Measurements from ENCODE around the gene AP1AR. TPM values are rescaled to one million over a fixed set of nuclear protein-coding genes. Genes with fewer than 3 reads are reported as not detected.

Gene AP1AR
- total RNA-seq, 2 donors from 2014 or later = 9.1 to 12.5 TPM

DNA sequence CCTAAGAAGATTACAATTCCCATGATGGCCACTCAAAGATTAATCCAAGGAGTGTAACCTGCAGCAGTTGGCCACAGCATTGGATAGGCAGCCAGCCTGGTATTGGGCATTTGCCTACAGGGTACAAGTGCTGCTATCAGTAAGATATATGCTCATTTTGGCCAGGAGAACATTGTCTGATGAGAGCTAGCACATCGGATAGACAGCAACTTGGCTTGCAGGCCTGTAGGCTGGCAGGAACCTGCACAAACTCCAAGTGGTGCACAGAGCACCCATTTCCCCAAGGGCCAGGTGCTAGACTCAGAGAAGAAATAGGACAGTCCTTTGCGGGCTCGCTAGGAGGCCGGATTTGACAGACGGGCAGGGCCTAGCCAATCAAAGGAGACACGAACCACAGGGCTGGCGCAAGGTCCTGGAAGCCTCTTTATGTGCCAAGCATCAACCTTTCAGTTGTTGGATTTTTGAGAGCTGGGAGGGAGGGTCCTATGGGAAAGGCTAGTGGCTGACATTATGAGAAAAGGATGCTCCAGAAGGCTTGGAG lies 11.7 kb upstream of the AP1AR start:
- H3K4me3 ChIP-seq = no peak overlapping the region
- no peak overlapping the region for H3K27ac ChIP-seq
- H3K9me3 ChIP-seq = no peaks in the 10 kb centered on the region
- no peaks in the 10 kb centered on the region for H3K36me3 ChIP-seq (replicated peaks in 1 of 2; ENCODE audit: insufficient read depth in 1 of 2, low read depth in 2 of 2)
- no peak for ATAC-seq
- TF ChIP-seq, protein P1, sequence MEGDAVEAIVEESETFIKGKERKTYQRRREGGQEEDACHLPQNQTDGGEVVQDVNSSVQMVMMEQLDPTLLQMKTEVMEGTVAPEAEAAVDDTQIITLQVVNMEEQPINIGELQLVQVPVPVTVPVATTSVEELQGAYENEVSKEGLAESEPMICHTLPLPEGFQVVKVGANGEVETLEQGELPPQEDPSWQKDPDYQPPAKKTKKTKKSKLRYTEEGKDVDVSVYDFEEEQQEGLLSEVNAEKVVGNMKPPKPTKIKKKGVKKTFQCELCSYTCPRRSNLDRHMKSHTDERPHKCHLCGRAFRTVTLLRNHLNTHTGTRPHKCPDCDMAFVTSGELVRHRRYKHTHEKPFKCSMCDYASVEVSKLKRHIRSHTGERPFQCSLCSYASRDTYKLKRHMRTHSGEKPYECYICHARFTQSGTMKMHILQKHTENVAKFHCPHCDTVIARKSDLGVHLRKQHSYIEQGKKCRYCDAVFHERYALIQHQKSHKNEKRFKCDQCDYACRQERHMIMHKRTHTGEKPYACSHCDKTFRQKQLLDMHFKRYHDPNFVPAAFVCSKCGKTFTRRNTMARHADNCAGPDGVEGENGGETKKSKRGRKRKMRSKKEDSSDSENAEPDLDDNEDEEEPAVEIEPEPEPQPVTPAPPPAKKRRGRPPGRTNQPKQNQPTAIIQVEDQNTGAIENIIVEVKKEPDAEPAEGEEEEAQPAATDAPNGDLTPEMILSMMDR (IDR thresholded peaks at IDR 0.05) = no peak
- no peak for TF ChIP-seq POLR2A (IDR thresholded peaks at IDR 0.05)
- WGBS, 2 donors = 79 to 86% methylated on average over 7 of the region's 7 CpGs
- no peak for DNase-seq
- H3K27me3 ChIP-seq = no peaks in the 10 kb centered on the region
- no peaks in the 10 kb centered on the region for H3K4me1 ChIP-seq
- intact Hi-C loops (cut with DNase I) = no loop called here

DNA sequence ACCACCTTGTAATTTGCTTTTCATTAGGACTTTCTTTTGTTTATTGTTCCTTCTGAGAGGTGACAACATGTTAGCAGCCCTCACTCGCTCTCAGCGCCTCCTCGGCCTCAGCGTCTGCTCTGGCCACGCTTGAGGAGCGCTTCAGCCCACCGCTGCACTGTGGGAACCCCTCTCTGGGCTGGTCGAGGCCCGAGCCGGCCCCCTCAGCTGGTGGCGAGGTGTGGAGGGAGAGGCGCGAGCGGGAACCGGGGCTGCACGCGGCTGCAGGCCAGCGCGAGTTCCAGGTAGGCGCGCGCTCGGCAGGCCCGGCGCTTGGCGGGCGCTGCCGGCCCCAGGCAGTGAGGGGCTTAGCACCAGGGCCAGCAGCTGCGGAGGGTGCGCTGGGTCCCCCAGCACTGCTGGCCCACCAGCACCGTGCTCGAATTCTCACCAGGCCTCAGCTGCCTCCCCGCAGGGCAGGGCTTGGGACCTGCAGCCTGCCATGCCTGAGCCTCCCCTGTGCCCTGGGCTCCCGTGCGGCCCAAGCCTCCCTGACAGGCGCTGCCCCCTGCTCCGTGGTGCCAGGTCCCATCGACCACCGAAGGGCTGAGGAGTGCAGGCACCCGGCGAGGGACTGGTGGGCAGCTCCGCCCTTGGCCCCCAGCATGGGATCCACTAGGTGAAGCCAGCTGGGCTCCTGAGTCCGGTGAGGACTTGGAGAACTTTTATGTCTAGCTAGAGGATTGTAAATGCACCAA lies 9.2 kb upstream of the AP1AR start:
- no peak overlapping the region for H3K4me3 ChIP-seq
- intact Hi-C loops (cut with DNase I) = no loop called here
- 92 to 94% methylated on average over 39 to 40 of the region's 43 CpGs for WGBS, 2 donors
- no peak for DNase-seq
- no peak for ATAC-seq
- H3K9me3 ChIP-seq = no peaks in the 10 kb centered on the region
- no peak overlapping the region for H3K27ac ChIP-seq
- no peaks in the 10 kb centered on the region for H3K27me3 ChIP-seq
- no peaks in the 10 kb centered on the region for H3K36me3 ChIP-seq (replicated peaks in 1 of 2; ENCODE audit: insufficient read depth in 1 of 2, low read depth in 2 of 2)
- no peak for TF ChIP-seq POLR2A (IDR thresholded peaks at IDR 0.05)
- TF ChIP-seq, protein P1 (IDR thresholded peaks at IDR 0.05) = no peak
- H3K4me1 ChIP-seq = no peaks in the 10 kb centered on the region

DNA sequence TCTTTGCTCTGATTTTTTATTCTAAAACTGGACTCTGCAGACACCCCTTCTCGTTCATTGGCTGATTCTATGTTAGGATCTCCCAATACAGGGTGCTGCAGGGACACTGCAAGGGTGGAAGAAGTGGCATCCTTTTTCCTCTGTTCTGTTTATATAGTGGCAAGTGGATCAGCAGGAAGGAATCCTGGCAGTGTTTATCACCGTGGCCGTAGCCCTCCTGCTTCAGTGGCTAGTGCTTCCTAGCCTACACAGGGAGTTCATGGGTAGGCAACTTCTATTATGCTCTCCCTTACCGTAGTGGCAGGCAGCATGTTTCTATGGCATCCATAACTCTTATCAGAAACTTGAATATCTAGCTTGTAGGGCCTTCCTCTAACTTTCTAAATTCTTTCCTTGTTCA lies 6.4 kb upstream of the AP1AR start:
- no peaks in the 10 kb centered on the region for H3K9me3 ChIP-seq
- H3K27me3 ChIP-seq = no peaks in the 10 kb centered on the region
- TF ChIP-seq, protein P1 (IDR thresholded peaks at IDR 0.05) = no peak
- no peak for TF ChIP-seq POLR2A (IDR thresholded peaks at IDR 0.05)
- H3K4me1 ChIP-seq = no peaks in the 10 kb centered on the region
- DNase-seq = no peak
- no peak overlapping the region for H3K4me3 ChIP-seq
- no peaks in the 10 kb centered on the region for H3K36me3 ChIP-seq (replicated peaks in 1 of 2; ENCODE audit: insufficient read depth in 1 of 2, low read depth in 2 of 2)
- ATAC-seq = no peak
- H3K27ac ChIP-seq = no peak overlapping the region
- WGBS, 2 donors = 38 to 59% methylated on average over 4 of the region's 4 CpGs
- intact Hi-C loops (cut with DNase I) = no loop called here

DNA sequence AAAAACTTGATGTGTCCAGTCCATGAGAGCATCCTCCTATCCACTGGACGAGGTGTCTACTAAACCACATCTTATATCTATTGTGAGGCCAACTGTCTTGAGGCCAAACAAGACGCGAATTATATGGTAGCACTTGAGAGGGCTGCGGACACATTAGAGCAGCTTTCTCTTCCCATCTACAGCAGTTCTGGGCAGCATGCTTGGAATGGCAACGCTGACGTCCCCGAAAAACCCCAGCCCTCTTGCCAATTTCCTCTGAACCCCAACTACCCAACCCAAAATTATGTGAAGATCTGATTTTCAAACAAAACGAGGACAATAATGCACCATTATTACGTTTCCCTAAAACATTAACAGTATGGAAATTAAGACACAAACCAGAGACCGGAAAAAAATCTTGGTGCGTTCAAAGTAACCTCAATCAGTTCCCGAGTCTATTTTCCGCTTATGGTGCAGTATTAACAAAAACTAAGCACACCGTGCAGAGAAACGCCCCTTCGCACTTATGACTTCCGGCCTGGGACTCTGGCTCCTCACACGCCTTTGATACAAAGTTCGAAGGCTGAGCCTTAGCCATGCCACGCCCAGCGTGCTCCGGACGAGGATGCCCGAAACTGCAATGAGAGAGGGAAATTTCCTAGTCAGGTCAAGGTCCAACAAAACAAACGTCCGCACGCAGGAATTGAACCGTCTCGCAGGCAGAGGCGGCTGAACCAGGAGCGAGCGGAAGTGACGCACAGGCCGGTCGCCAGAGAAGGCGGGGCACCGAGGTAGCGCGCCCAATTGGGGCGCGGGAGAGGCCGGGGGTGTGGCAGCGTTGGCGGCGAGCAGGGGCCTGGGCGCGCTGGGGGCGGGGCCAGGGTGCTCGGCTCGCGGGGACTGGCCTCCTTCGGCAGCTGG lies 458 bp upstream of the AP1AR start:
- DNase-seq (peak; percentile 97 to 99 (median 98)), ATAC-seq (peak; percentile 94)
- Histone ChIP-seq H3K9me3 (no peaks in the 10 kb centered on the region), H3K4me1 (peaks cover 17% of the 10 kb centered on the region), H3K36me3 (replicated peaks in 1 of 2; ENCODE audit: insufficient read depth in 1 of 2, low read depth in 2 of 2) (no peaks in the 10 kb centered on the region), H3K4me3 (peak overlapping the region; percentile 75 to 98), H3K27me3 (no peaks in the 10 kb centered on the region), H3K27ac (peak overlapping the region; percentile 95 to 99 (median 97))
- TF ChIP-seq POLR2A (IDR thresholded peaks at IDR 0.05) = no peak
- TF ChIP-seq, protein P1 (IDR thresholded peaks at IDR 0.05) = peak in 1 of 7 experiments; percentile 8
- 0 to 1% methylated on average over 41 to 51 of the region's 52 CpGs for WGBS, 2 donors
- intact Hi-C loops (cut with DNase I) = no loop called here

Measured in body of pancreas (tissue), 4 donors.